ENCODE data around the gene FRRS1. TPM values are rescaled to one million over a fixed set of nuclear protein-coding genes. Genes with fewer than 3 reads are reported as not detected.

FRRS1 gene
- total and polyA plus RNA-seq, 12 donors, result 0.81 to 26.8 (median 16.5) TPM

- H3K9me3 ChIP-seq (replicated peaks in 1 of 3), result no peaks in the 10 kb centered on the region
- intact Hi-C loops (cut with DNase I), result no loop called here
- H3K4me3 ChIP-seq, result peak overlapping the region in 1 of 4 donors; percentile 28
- H3K27ac ChIP-seq, result peak overlapping the region; percentile 40 to 79 (median 67)
- 34 to 44% (median 40%) methylated on average over 3 of the region's 3 CpGs for WGBS, 4 donors
- H3K27me3 ChIP-seq, result no peaks in the 10 kb centered on the region
- H3K36me3 ChIP-seq (replicated peaks in 1 of 2), result no peaks in the 10 kb centered on the region
- TF ChIP-seq CTCF (IDR thresholded peaks at IDR 0.05) (no peak), POLR2A (IDR thresholded peaks at IDR 0.05) (no peak)
- H3K4me1 ChIP-seq (replicated peaks in 1 of 2), result peaks cover 34 to 38% of the 10 kb centered on the region in 2 donors
- peak in 4 of 7 donors; percentile 20 to 56 (median 41) for DNase-seq
Observed at GRCh38 chr1:99768104-99768503, 1.7 kb upstream of the FRRS1 start.

GRCh38 chr1:99764909-99765308, 1.5 kb downstream of the FRRS1 start:
- DNase-seq, result no peak
- Histone ChIP-seq H3K4me1 (replicated peaks in 1 of 2) (peaks cover 21 to 34% of the 10 kb centered on the region in 2 donors), H3K9me3 (replicated peaks in 1 of 3) (no peaks in the 10 kb centered on the region), H3K27me3 (no peaks in the 10 kb centered on the region), H3K4me3 (peak overlapping the region in 1 of 4 donors; percentile 61), H3K36me3 (replicated peaks in 1 of 2) (no peaks in the 10 kb centered on the region), H3K27ac (peak overlapping the region in 1 of 5 donors; percentile 21)
- WGBS, 4 donors, result 91 to 100% (median 97%) methylated on average over 1 of the region's 1 CpG
- TF ChIP-seq CTCF (IDR thresholded peaks at IDR 0.05) (no peak), POLR2A (IDR thresholded peaks at IDR 0.05) (no peak)
- intact Hi-C loops (cut with DNase I), result no loop called here

- peak overlapping the region in 1 of 4 donors; percentile 18 for H3K4me3 ChIP-seq
- H3K4me1 ChIP-seq (replicated peaks in 1 of 2), result peaks cover 23 to 39% of the 10 kb centered on the region in 2 donors
- TF ChIP-seq POLR2A (IDR thresholded peaks at IDR 0.05) (no peak), CTCF (IDR thresholded peaks at IDR 0.05) (no peak)
- peak overlapping the region in 1 of 5 donors; percentile 21 for H3K27ac ChIP-seq
- H3K9me3 ChIP-seq (replicated peaks in 1 of 3), result no peaks in the 10 kb centered on the region
- H3K27me3 ChIP-seq, result no peaks in the 10 kb centered on the region
- WGBS, 4 donors, result 33 to 66% (median 45%) methylated on average over 2 of the region's 2 CpGs
- DNase-seq, result no peak
- intact Hi-C loops (cut with DNase I), result no loop called here
- no peaks in the 10 kb centered on the region for H3K36me3 ChIP-seq (replicated peaks in 1 of 2)
Observed at GRCh38 chr1:99764439-99764838, 2.0 kb downstream of the FRRS1 start.

- Histone ChIP-seq H3K4me3 (peak overlapping the region in 1 of 4 donors; percentile 18), H3K36me3 (replicated peaks in 1 of 2) (no peaks in the 10 kb centered on the region), H3K27me3 (no peaks in the 10 kb centered on the region), H3K9me3 (replicated peaks in 1 of 3) (no peaks in the 10 kb centered on the region), H3K4me1 (replicated peaks in 1 of 2) (peaks cover 28 to 41% of the 10 kb centered on the region in 2 donors), H3K27ac (peak overlapping the region in 1 of 5 donors; percentile 11)
- DNase-seq, result no peak
- intact Hi-C loops (cut with DNase I), result no loop called here
- no peak for TF ChIP-seq CTCF (IDR thresholded peaks at IDR 0.05)
- no peak for TF ChIP-seq POLR2A (IDR thresholded peaks at IDR 0.05)
- WGBS, 4 donors, result 78 to 88% (median 82%) methylated on average over 2 of the region's 2 CpGs
Observed at GRCh38 chr1:99763956-99764355, 2.5 kb downstream of the FRRS1 start.

Measured in adrenal gland (tissue), 12 donors.